Cardiac muscle cell (in vitro differentiated cells and primary cell): ENCODE results near the gene BASP1. TPM values are rescaled to one million over a fixed set of nuclear protein-coding genes. Genes with fewer than 3 reads are reported as not detected.

Experiments
- DNase-seq, 2 donors: peaks; one replicate each; pipeline versions ENCODE4 v3.0.0 to v3.0.0-alpha.2; 2010 to 2017; ENCODE audit warnings: low read depth in 1 of 2, low spot score in 1 of 2
- H3K27ac ChIP-seq: fragments of 200-600 bp; sonication (generic); 2 replicates; pipeline ENCODE4 v1.5.1; 2016
- H3K27me3 ChIP-seq: fragments of 200-600 bp; sonication (generic); 2 replicates; pipeline ENCODE4 v1.6.0; 2016; ENCODE audit warnings: control low read depth
- H3K36me3 ChIP-seq: fragments of 200-600 bp; sonication (generic); 2 replicates; pipeline ENCODE4 v1.5.1; 2016; ENCODE audit warnings: control low read depth
- H3K4me1 ChIP-seq: fragments of 200-600 bp; sonication (generic); 2 replicates; pipeline ENCODE4 v1.8.1; 2017; ENCODE audit warnings: low read depth, mild to moderate bottlenecking, mixed run types
- H3K4me3 ChIP-seq: fragments of 200-600 bp; sonication (generic); 2 replicates; pipeline ENCODE4 v1.5.1; 2016; ENCODE audit warnings: mild to moderate bottlenecking
- H3K9me3 ChIP-seq: fragments of 200-600 bp; sonication (generic); 2 replicates; pipeline ENCODE4 v1.5.1; 2017; ENCODE audit warnings: low read depth, mild to moderate bottlenecking, control low read depth
- polyA plus RNA-seq: library from polyadenylated mRNA; unstranded; fragments of >200 nt; fragmentation: Nextera tagmentation; extraction: Ambion mirVana; gene quantifications from 2 replicates; pipeline ENCODE4 v1.2.1, GENCODE V29; 2016
- total RNA-seq: library from RNA; depleted of rRNA; stranded (reverse); fragments of >200 nt; gene quantifications from 2 replicates; pipeline ENCODE4 v1.2.3, GENCODE V29; 2016
- TF ChIP-seq, protein P1 (sequence below): IDR thresholded peaks from 2 replicates; pipeline ENCODE4 v1.5.1; 2012; ENCODE audit warnings: low read depth, mild to moderate bottlenecking, low read length

BASP1 gene
- total and polyA plus RNA-seq, 2 experiments from 2014 or later, result 91.2 to 129 TPM

DNA sequence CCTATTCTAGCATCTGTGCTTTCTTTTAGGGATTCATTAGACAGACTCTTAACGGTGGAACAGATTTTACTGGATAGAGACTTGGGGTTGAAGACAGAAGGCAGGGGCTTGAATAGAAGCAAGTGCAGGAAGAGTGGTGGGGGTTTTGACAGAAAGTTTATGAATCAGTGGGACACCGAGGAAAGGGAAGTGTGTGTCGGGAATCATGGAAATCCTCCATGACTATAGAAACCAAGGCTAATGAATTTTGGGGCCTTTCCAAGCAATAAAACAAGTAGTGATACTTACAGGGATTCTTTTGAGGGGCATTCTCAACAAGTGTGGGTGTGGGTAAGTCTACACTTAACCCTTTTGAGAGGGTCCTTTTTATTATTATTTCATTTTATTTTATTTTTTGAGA, 12.8 kb downstream of the BASP1 start:
- no peaks in the 10 kb centered on the region for H3K27me3 ChIP-seq
- no peaks in the 10 kb centered on the region for H3K9me3 ChIP-seq
- H3K4me1 ChIP-seq, result no peaks in the 10 kb centered on the region
- no peak overlapping the region for H3K4me3 ChIP-seq
- no peaks in the 10 kb centered on the region for H3K36me3 ChIP-seq
- TF ChIP-seq, protein P1, sequence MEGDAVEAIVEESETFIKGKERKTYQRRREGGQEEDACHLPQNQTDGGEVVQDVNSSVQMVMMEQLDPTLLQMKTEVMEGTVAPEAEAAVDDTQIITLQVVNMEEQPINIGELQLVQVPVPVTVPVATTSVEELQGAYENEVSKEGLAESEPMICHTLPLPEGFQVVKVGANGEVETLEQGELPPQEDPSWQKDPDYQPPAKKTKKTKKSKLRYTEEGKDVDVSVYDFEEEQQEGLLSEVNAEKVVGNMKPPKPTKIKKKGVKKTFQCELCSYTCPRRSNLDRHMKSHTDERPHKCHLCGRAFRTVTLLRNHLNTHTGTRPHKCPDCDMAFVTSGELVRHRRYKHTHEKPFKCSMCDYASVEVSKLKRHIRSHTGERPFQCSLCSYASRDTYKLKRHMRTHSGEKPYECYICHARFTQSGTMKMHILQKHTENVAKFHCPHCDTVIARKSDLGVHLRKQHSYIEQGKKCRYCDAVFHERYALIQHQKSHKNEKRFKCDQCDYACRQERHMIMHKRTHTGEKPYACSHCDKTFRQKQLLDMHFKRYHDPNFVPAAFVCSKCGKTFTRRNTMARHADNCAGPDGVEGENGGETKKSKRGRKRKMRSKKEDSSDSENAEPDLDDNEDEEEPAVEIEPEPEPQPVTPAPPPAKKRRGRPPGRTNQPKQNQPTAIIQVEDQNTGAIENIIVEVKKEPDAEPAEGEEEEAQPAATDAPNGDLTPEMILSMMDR, result no peak
- no peak overlapping the region for H3K27ac ChIP-seq
- DNase-seq, result no peak

DNA sequence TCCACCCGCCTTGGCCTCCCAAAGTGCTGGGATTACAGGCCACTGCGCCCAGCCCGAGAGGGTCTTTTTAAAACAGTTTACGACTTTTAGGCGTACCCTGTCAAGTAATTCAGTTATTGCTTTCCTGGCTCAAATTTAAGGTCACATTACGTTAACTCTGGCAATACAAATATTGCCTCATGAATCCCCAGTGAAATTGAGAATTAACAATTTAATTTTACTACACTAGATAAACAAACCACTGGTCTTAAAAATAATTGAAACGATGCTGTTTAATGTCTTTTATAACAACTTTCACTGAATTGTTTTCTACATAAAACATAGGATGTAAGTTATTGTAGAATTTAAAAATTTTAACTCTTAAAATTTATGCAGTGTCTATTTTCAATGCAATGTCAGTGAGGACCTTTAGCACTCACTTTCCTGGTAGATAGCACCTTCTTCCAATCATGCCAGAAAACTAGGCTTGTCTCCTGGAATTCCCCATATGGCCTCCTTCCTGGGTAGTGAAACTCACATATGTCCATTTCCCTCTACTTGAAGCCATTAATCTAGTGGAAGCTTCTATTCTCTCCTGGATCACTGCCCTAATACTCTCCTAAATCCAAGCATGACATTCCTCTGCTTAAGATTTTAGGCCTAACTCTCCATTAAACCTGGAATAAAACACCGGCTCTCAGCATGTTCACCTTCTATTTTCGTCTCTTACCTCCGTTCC, 13.5 kb downstream of the BASP1 start:
- H3K36me3 ChIP-seq, result no peaks in the 10 kb centered on the region
- TF ChIP-seq, protein P1, result no peak
- no peaks in the 10 kb centered on the region for H3K27me3 ChIP-seq
- no peak overlapping the region for H3K4me3 ChIP-seq
- no peaks in the 10 kb centered on the region for H3K4me1 ChIP-seq
- no peak overlapping the region for H3K27ac ChIP-seq
- H3K9me3 ChIP-seq, result no peaks in the 10 kb centered on the region
- no peak for DNase-seq

DNA sequence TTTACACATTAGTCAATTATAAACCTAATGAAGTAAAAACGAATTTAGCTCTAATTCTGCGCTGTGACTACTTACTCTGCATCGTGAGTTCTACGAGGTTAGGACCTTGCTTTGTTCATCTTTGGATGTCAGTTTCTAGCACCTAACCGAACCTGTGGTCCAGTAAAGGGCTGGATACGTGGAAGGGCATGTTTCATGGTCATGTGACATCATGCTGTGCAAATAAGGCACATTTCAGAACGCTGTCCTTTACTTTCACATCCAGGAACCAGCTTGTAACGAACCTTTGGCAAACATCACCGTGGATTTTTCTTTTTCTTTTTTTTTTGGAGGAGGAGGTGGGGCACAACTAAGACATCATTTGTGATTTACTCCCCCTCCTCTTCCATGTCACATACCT, 15.0 kb downstream of the BASP1 start:
- H3K4me3 ChIP-seq, result no peak overlapping the region
- no peaks in the 10 kb centered on the region for H3K9me3 ChIP-seq
- no peaks in the 10 kb centered on the region for H3K36me3 ChIP-seq
- H3K27ac ChIP-seq, result no peak overlapping the region
- TF ChIP-seq, protein P1, result no peak
- H3K4me1 ChIP-seq, result no peaks in the 10 kb centered on the region
- no peak for DNase-seq
- no peaks in the 10 kb centered on the region for H3K27me3 ChIP-seq

DNA sequence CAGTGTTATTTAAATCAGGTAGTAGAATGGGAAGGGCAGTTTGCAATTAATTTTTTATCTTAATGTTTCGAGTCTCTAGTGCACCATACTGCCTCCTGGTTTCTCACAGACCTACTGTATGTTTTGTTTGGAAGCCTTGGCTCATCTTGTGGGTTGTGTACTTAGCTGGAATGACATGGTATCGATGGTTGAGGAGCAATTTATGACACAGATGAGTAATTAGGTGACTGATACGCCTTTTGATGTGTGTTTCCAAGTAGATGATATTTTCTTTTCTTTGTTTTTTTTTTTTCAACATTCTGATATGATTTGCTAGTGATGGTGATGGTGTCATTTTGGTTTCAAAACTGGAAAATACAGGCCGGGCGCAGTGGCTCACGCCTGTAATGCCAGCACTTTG, 16.1 kb downstream of the BASP1 start:
- Histone ChIP-seq H3K27ac (no peak overlapping the region), H3K9me3 (no peaks in the 10 kb centered on the region), H3K4me1 (no peaks in the 10 kb centered on the region), H3K4me3 (no peak overlapping the region), H3K36me3 (no peaks in the 10 kb centered on the region), H3K27me3 (no peaks in the 10 kb centered on the region)
- TF ChIP-seq, protein P1, result no peak
- DNase-seq, result no peak

DNA sequence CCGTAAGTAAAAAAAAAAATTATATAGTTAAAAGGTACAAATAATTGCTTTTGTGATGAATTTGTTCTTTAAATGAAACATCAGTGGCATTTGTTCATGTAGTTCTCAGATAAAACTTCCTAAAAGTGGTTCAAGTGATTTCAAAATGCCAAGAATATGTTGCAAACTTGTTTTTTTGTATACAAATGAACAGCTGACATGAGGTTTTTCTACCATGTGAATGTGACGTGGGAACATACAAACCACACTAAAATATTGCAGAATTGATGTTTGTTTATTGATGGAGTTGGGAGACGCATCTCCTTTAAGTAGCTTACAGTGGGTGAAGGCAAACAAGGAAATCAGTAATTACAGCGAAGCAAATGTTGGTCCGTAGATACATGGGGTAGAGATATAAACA, 16.9 kb downstream of the BASP1 start:
- DNase-seq, result no peak
- Histone ChIP-seq H3K27ac (no peak overlapping the region), H3K4me1 (no peaks in the 10 kb centered on the region), H3K36me3 (no peaks in the 10 kb centered on the region), H3K9me3 (no peaks in the 10 kb centered on the region), H3K4me3 (no peak overlapping the region), H3K27me3 (no peaks in the 10 kb centered on the region)
- TF ChIP-seq, protein P1, result no peak
